ENCODE measurements around the gene CAPNS1.
"Not testable (repeated sequence)": the region's sequence is repeated elsewhere in the genome, so short reads cannot be mapped to it uniquely, and the experiment has no call there.

CAPNS1 gene

DNA sequence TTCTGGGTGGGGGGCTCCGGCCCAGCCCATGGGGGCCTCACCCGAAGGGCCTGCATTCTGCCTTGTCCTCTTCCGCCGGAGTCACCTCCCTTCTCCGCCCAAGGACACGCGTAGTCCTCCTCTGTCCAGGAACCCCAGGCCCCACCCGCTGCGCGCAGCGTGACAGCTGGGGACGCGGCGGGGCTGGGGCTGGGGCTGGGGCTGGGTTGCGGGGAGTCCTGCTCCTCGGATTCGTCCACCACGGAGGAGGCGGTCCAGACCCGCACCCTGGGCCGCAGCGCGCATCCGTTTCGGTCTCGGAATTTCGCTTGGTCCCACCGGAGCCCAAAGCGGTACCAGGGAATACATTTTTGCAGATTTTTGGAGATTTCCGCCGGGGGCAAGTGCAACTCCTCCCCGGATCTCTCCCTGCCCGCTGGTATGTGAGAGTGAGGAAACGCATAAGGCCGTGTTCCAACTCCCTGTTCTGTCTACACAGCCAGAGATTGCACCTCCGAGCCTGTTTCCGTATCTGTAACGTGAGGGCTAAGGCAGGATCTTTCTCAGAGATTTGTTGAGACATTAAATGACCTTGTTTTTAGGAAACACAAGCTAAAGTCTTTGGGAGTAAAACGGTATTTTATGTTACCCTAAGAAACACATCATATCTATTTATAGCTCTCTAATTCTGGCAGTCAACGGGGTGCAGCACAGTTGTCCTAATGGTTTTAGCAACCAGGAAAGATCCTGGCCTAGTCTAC is 12.7 kb downstream of the CAPNS1 start, which contains the start of gene COX7A1:
COX7A1 (minus strand) TSS at position 96 of the 740 bp plus-strand sequence; CDS start at position 56, 40 bp downstream.
- H3K4me1 Mint-ChIP-seq, result no peaks in the 10 kb centered on the region
- ATAC-seq, result peak; percentile 24
- peaks cover 43% of the 10 kb centered on the region for H3K36me3 Mint-ChIP-seq
- no peak within 1 kb of the TSS for H3K27ac Mint-ChIP-seq
- H3K9me3 Mint-ChIP-seq, result no peaks in the 10 kb centered on the region
- no peaks in the 10 kb centered on the region for H3K27me3 Mint-ChIP-seq
- no peak within 1 kb of the TSS for H3K4me3 Mint-ChIP-seq

GRCh38 chr19:36153126-36153525 is 13.3 kb downstream of the CAPNS1 start:
- H3K9me3 Mint-ChIP-seq, result no peaks in the 10 kb centered on the region
- H3K4me3 Mint-ChIP-seq, result no peak overlapping the region
- H3K4me1 Mint-ChIP-seq, result no peaks in the 10 kb centered on the region
- H3K36me3 Mint-ChIP-seq, result peaks cover 42% of the 10 kb centered on the region
- H3K27ac Mint-ChIP-seq, result no peak overlapping the region
- no peak for ATAC-seq
- H3K27me3 Mint-ChIP-seq, result no peaks in the 10 kb centered on the region

DNA sequence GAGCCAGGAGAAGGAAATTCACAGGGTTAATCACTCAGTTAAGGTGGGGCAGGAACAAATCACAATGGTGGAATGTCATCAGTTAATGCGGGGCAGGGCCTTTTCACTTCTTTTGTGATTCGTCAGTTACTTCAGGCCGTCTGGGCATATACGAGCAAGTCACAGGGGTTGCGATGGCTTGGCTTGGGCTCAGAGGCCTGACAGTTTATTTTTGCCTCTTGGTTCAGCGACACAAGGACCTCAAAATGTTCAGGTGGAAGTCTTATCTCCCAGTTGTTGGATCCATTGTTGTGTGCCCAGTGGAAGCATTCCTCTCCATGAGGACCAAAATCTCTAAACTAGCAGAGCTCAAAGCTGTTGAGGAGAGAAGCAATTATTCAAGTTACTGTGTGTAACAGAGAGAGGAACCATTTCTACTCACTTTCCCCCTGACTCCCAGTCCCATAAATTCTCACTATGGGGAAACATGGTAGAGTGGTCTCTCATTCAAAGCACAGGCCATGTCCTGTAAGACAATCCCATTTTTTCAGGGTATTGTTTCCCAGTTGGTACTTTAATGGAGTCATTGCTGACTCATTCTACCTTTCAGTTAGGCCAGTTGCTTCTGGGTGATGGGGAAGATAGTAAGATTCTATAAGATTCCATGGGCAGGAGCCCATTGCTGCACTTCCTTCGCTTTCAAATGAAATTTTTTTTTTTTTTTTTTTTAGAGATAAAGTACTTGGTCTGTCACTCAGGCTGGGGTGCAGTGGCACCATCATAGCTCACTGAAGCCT is 21.1 kb downstream of the CAPNS1 start:
- H3K9me3 Mint-ChIP-seq, result peaks cover 3% of the 10 kb centered on the region
- peaks cover 22% of the 10 kb centered on the region for H3K36me3 Mint-ChIP-seq
- H3K4me3 Mint-ChIP-seq, result no peak overlapping the region
- no peak for ATAC-seq
- no peaks in the 10 kb centered on the region for H3K4me1 Mint-ChIP-seq
- no peaks in the 10 kb centered on the region for H3K27me3 Mint-ChIP-seq
- H3K27ac Mint-ChIP-seq, result no peak overlapping the region

DNA sequence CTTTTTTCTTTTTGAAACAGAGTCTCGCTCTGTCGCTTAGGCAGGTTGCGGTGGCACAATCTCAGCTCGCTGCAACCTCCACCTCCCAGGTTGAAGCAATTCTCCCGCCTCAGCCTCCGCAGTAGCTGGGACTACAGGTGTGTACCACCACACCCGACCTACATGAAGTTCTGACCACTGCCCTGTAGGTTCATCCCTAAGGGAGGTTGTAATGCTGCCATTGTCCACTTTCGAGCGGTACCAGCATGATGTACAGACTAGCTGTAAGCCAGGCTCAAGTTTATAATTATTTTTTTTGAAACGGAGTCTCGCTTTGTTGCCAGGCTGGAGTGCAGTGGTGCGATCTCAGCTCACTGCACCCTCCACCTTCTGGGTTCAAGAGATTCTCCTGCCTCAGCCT is 23.9 kb downstream of the CAPNS1 start:
- no peak for ATAC-seq
- no peak overlapping the region for H3K27ac Mint-ChIP-seq
- peaks cover 14% of the 10 kb centered on the region for H3K36me3 Mint-ChIP-seq
- H3K27me3 Mint-ChIP-seq, result no peaks in the 10 kb centered on the region
- H3K4me1 Mint-ChIP-seq, result no peaks in the 10 kb centered on the region
- H3K9me3 Mint-ChIP-seq, result peaks cover 3% of the 10 kb centered on the region
- H3K4me3 Mint-ChIP-seq, result no peak overlapping the region

DNA sequence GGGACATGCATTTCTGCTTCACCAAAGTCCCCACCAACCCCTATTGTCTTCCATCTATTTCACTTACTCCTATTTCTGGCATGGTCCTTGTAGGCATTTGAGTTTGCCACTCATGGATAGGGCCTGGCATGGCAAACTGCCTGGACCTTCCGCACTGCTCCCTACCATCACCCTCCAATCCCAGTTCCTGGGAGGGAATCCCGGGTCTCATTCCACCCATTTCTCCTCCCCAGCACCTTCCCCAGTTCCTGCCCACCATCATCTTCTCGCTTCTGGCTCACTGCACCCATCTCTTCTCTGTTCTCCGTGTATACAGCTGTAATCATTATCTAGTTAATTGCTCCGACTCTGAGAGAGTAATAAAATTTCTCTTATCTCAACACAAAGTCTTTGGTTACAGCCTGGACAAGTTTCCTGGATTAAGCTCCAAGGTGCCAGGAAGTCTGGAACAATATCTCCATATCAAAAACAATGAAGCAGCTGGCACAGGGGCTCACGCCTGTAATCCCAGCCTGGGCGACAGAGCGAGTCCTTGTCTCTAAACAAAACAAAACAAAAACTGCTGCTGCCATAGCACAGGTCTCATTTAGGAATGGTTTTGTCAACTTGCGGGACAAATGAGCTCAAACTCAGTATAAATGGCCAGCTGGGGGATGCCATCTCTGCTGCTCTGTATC is 29.4 kb downstream of the CAPNS1 start:
- H3K27ac Mint-ChIP-seq, result no peak overlapping the region
- no peaks in the 10 kb centered on the region for H3K9me3 Mint-ChIP-seq
- no peak for ATAC-seq
- no peak overlapping the region for H3K4me3 Mint-ChIP-seq
- no peaks in the 10 kb centered on the region for H3K27me3 Mint-ChIP-seq
- no peaks in the 10 kb centered on the region for H3K4me1 Mint-ChIP-seq
- H3K36me3 Mint-ChIP-seq, result no peaks in the 10 kb centered on the region

GRCh38 chr19:36172852-36173251 is 33.0 kb downstream of the CAPNS1 start:
- H3K4me3 Mint-ChIP-seq, result no peak overlapping the region
- H3K27ac Mint-ChIP-seq, result no peak overlapping the region
- H3K27me3 Mint-ChIP-seq, result no peaks in the 10 kb centered on the region
- no peaks in the 10 kb centered on the region for H3K9me3 Mint-ChIP-seq
- H3K36me3 Mint-ChIP-seq, result no peaks in the 10 kb centered on the region
- H3K4me1 Mint-ChIP-seq, result no peaks in the 10 kb centered on the region
- ATAC-seq, result no peak

DNA sequence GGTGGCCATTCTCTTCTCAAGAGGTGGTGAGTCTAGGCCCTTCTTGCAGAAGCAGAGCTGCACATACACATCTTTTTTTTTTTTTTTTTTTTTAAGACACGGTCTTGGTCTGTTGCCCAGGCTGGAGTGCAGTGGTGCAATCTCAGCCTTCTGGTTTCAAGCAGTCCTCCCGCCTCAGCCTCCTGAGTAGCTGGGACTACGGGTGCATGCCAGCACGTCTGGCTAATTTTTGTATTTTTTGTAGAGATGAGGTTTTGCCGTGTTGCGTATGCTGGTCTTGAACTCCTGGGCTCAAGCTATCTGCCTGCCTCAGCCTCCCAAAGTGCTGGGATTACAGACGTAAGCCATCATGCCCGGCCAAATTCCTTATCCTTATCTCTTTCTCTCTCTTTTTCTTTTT is 34.0 kb downstream of the CAPNS1 start:
- H3K4me1 Mint-ChIP-seq, H3K27me3 Mint-ChIP-seq, ATAC-seq, H3K4me3 Mint-ChIP-seq, H3K9me3 Mint-ChIP-seq, H3K27ac Mint-ChIP-seq, H3K36me3 Mint-ChIP-seq: not testable (repeated sequence)

- H3K4me3 Mint-ChIP-seq, H3K27me3 Mint-ChIP-seq, H3K4me1 Mint-ChIP-seq, ATAC-seq, H3K27ac Mint-ChIP-seq, H3K9me3 Mint-ChIP-seq: not testable (repeated sequence)
- peaks cover 13% of the 10 kb centered on the region for H3K36me3 Mint-ChIP-seq
These were observed 39.2 kb downstream of the CAPNS1 start for GRCh38 chr19:36179077-36179476.

DNA sequence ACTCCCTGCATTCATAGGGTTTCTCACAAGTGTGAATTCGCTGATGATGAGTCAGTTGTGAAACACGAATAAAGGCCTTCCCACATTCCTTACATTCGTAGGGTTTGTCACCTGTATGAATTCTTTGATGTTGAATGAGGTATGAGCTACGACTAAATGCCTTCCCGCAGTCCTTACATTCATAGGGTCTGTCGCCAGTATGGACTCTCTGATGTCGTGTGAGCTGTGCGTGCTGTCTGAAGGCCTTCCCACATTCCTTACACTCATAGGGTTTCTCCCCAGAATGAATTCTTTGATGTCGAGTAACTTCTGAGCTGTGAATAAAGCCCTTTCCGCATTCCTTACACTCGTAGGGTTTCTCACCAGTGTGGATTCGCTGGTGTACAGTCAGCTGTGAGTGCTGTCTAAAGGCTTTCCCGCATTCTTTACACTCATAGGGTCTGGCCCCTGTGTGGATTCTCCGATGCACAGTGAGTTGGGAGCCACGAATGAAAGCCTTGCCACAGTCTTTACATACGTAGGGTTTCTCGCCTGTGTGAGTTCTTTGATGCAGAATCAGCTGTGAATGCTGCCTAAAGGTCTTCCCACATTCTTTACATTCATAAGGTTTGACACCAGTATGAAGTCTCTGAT is 42.9 kb downstream of the CAPNS1 start:
- H3K4me1 Mint-ChIP-seq, result no peaks in the 10 kb centered on the region
- peaks cover 13% of the 10 kb centered on the region for H3K36me3 Mint-ChIP-seq
- ATAC-seq, result no peak
- H3K27ac Mint-ChIP-seq, result no peak overlapping the region
- no peak overlapping the region for H3K4me3 Mint-ChIP-seq
- no peaks in the 10 kb centered on the region for H3K9me3 Mint-ChIP-seq
- no peaks in the 10 kb centered on the region for H3K27me3 Mint-ChIP-seq

- no peak overlapping the region for H3K27ac Mint-ChIP-seq
- no peak for ATAC-seq
- H3K4me1 Mint-ChIP-seq, result no peaks in the 10 kb centered on the region
- no peaks in the 10 kb centered on the region for H3K9me3 Mint-ChIP-seq
- H3K4me3 Mint-ChIP-seq, result no peak overlapping the region
- no peaks in the 10 kb centered on the region for H3K27me3 Mint-ChIP-seq
- peaks cover 16% of the 10 kb centered on the region for H3K36me3 Mint-ChIP-seq
These were observed 43.4 kb downstream of the CAPNS1 start for GRCh38 chr19:36183245-36183628.

- H3K9me3 Mint-ChIP-seq, H3K4me1 Mint-ChIP-seq, H3K27ac Mint-ChIP-seq, ATAC-seq, H3K27me3 Mint-ChIP-seq, H3K4me3 Mint-ChIP-seq: not testable (repeated sequence)
- peaks cover 22% of the 10 kb centered on the region for H3K36me3 Mint-ChIP-seq
These were observed 46.9 kb downstream of the CAPNS1 start for GRCh38 chr19:36186722-36187121.

- peak overlapping the region; percentile 35 for H3K27ac Mint-ChIP-seq
- peaks cover 33% of the 10 kb centered on the region for H3K36me3 Mint-ChIP-seq
- no peak for ATAC-seq
- no peaks in the 10 kb centered on the region for H3K27me3 Mint-ChIP-seq
- no peak overlapping the region for H3K4me3 Mint-ChIP-seq
- no peaks in the 10 kb centered on the region for H3K9me3 Mint-ChIP-seq
- H3K4me1 Mint-ChIP-seq, result peaks cover 7% of the 10 kb centered on the region
These were observed 56.4 kb downstream of the CAPNS1 start for GRCh38 chr19:36196249-36196648.

DNA sequence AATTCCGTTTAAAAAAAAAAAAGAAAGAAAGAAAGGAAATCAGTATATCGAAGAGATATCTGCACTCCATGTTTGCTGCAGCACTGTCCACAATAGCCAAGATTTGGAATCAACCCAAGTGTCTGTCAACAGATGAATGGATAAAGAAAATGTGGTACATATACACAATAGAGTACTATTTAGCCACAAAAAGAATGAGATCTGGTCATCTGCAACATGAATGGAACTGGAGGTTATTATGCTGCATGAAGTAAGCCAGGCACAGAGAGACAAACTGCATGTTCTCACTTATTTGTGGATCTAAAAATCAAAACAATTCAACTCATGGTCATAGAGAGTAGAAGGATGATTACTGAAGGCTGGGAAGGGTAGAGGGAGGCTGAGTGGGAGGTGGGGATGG is 58.3 kb downstream of the CAPNS1 start:
- H3K36me3 Mint-ChIP-seq, result peaks cover 44% of the 10 kb centered on the region
- no peaks in the 10 kb centered on the region for H3K9me3 Mint-ChIP-seq
- no peaks in the 10 kb centered on the region for H3K27me3 Mint-ChIP-seq
- peaks cover 7% of the 10 kb centered on the region for H3K4me1 Mint-ChIP-seq
- no peak overlapping the region for H3K27ac Mint-ChIP-seq
- no peak overlapping the region for H3K4me3 Mint-ChIP-seq
- no peak for ATAC-seq
